HG02884 (cell line): ENCODE results near the gene TACR2.

Experiments used
- ATAC-seq: cut with Tn5 transposase; IDR thresholded peaks from one replicate; pipeline ENCODE4 v1.9.1; 2021; ENCODE audit warnings: mild to moderate bottlenecking, moderate library complexity; ENCODE audit not compliant: unreplicated experiment

TACR2 gene

GRCh38 chr10:69376662-69377061, 40.1 kb downstream of the TACR2 start:
- no peak for ATAC-seq

GRCh38 chr10:69375307-69376151, 41.2 kb downstream of the TACR2 start:
- ATAC-seq: no peak

GRCh38 chr10:69374931-69375306, 41.8 kb downstream of the TACR2 start:
- no peak for ATAC-seq

GRCh38 chr10:69374242-69374641, 42.5 kb downstream of the TACR2 start:
- no peak for ATAC-seq

GRCh38 chr10:69372126-69372980, 44.4 kb downstream of the TACR2 start:
- no peak for ATAC-seq

- ATAC-seq: no peak
These were observed 49.2 kb downstream of the TACR2 start for GRCh38 chr10:69367469-69367868.

- ATAC-seq: no peak
These were observed 50.0 kb downstream of the TACR2 start for GRCh38 chr10:69366738-69367137.

- no peak for ATAC-seq
These were observed 52.3 kb downstream of the TACR2 start for GRCh38 chr10:69364232-69364940.

- ATAC-seq: no peak
These were observed 53.1 kb downstream of the TACR2 start for GRCh38 chr10:69363666-69364065.

GRCh38 chr10:69362471-69362954, 54.2 kb downstream of the TACR2 start:
- no peak for ATAC-seq

GRCh38 chr10:69361303-69361614, 55.5 kb downstream of the TACR2 start:
- no peak for ATAC-seq

- ATAC-seq: no peak
These were observed 56.0 kb downstream of the TACR2 start for GRCh38 chr10:69360485-69361302.

- ATAC-seq: no peak
These were observed 57.1 kb downstream of the TACR2 start for GRCh38 chr10:69359594-69359993.

GRCh38 chr10:69359148-69359547, 57.6 kb downstream of the TACR2 start:
- no peak for ATAC-seq

- no peak for ATAC-seq
These were observed 58.4 kb downstream of the TACR2 start for GRCh38 chr10:69358148-69358795.

- ATAC-seq: no peak
These were observed 60.5 kb downstream of the TACR2 start for GRCh38 chr10:69356187-69356586.

- no peak for ATAC-seq
These were observed 62.6 kb downstream of the TACR2 start for GRCh38 chr10:69353977-69354635.
